ENCODE results near the gene MEI4. TPM values are rescaled to one million over a fixed set of nuclear protein-coding genes. Genes with fewer than 3 reads are reported as not detected.

The MEI4 gene
- polyA plus RNA-seq, 1 donor from 2014 or later: not detected

- Histone ChIP-seq H4K20me1 (ENCODE audit: insufficient read depth) (no peaks in the 10 kb centered on the region), H3K27ac (ENCODE audit: low read length) (no peak overlapping the region), H3K27me3 (ENCODE audit: insufficient read depth, low read depth, low read length) (no peaks in the 10 kb centered on the region), H3K79me2 (replicated peaks; ENCODE audit: insufficient read depth, low read length) (no peaks in the 10 kb centered on the region), H3K9me2 (ENCODE audit: insufficient read depth, low read length) (no peaks in the 10 kb centered on the region), H3K9ac (ENCODE audit: low read length) (no peak overlapping the region), H3K9me3 (ENCODE audit: low read length) (no peaks in the 10 kb centered on the region), H3F3A (ENCODE audit: insufficient read depth, low read length, poor library complexity, severe bottlenecking) (no peaks in the 10 kb centered on the region), H3K36me3 (ENCODE audit: insufficient read depth, low read length) (no peaks in the 10 kb centered on the region), H3K4me2 (ENCODE audit: low read length) (no peak overlapping the region), H3K4me3 (ENCODE audit: low read length) (no peak overlapping the region), H2AFZ (ENCODE audit: low read depth, low read length) (no peak overlapping the region)
- TF ChIP-seq CTCF (IDR thresholded peaks at IDR 0.05; ENCODE audit: poor library complexity, severe bottlenecking) (no peak), REST (IDR thresholded peaks at IDR 0.05; ENCODE audit: borderline replicate concordance) (no peak), EP300 (conservative IDR thresholded peaks at IDR 0.05; ENCODE audit: poor library complexity, severe bottlenecking) (no peak), POLR2AphosphoS5 (IDR thresholded peaks at IDR 0.05) (no peak), SMC3 (conservative IDR thresholded peaks at IDR 0.05; ENCODE audit: poor library complexity) (no peak), TAF1 (IDR thresholded peaks at IDR 0.05; ENCODE audit: low read depth) (no peak)
Observed at GRCh38 chr6:77816766-77817270, 164.0 kb downstream of the MEI4 start.

- Histone ChIP-seq H3K79me2 (replicated peaks; ENCODE audit: insufficient read depth, low read length) (no peaks in the 10 kb centered on the region), H3K27ac (ENCODE audit: low read length) (no peak overlapping the region), H3K4me2 (ENCODE audit: low read length) (no peak overlapping the region), H3K9ac (ENCODE audit: low read length) (no peak overlapping the region), H3K9me2 (ENCODE audit: insufficient read depth, low read length) (no peaks in the 10 kb centered on the region), H2AFZ (ENCODE audit: low read depth, low read length) (no peak overlapping the region), H3K9me3 (ENCODE audit: low read length) (no peaks in the 10 kb centered on the region), H4K20me1 (ENCODE audit: insufficient read depth) (no peaks in the 10 kb centered on the region), H3K4me3 (ENCODE audit: low read length) (no peak overlapping the region), H3F3A (ENCODE audit: insufficient read depth, low read length, poor library complexity, severe bottlenecking) (no peaks in the 10 kb centered on the region), H3K36me3 (ENCODE audit: insufficient read depth, low read length) (no peaks in the 10 kb centered on the region), H3K27me3 (ENCODE audit: insufficient read depth, low read depth, low read length) (no peaks in the 10 kb centered on the region)
- TF ChIP-seq TAF1 (IDR thresholded peaks at IDR 0.05; ENCODE audit: low read depth) (no peak), REST (IDR thresholded peaks at IDR 0.05; ENCODE audit: borderline replicate concordance) (no peak), POLR2AphosphoS5 (IDR thresholded peaks at IDR 0.05) (no peak), EP300 (conservative IDR thresholded peaks at IDR 0.05; ENCODE audit: poor library complexity, severe bottlenecking) (no peak), SMC3 (conservative IDR thresholded peaks at IDR 0.05; ENCODE audit: poor library complexity) (no peak), EZH2 (IDR thresholded peaks at IDR 0.05; ENCODE audit: borderline replicate concordance, insufficient read depth, low read length, poor library complexity, severe bottlenecking) (no peak), RAD21 (conservative IDR thresholded peaks at IDR 0.05) (no peak), MXI1 (conservative IDR thresholded peaks at IDR 0.05; ENCODE audit: poor library complexity, severe bottlenecking) (no peak), CTCF (IDR thresholded peaks at IDR 0.05; ENCODE audit: poor library complexity, severe bottlenecking) (no peak)
Observed at GRCh38 chr6:77822265-77822664, 169.4 kb downstream of the MEI4 start.
